GM21515 (cell line): ENCODE measurements around the gene GIT1.
A peak's percentile ranks its signal among the peaks of the same experiment; 100 is the strongest.
"Not testable (repeated sequence)": the region's sequence is repeated elsewhere in the genome, so short reads cannot be mapped to it uniquely, and the experiment has no call there.

Experiments used
- ATAC-seq: cut with Tn5 transposase; IDR thresholded peaks from one replicate; pipeline ENCODE4 v1.9.1; 2021; ENCODE audit not compliant: unreplicated experiment

Gene GIT1

GRCh38 chr17:29567554-29568330 lies 21.7 kb downstream of the GIT1 start:
- peak; percentile 34 for ATAC-seq

- peak; percentile 7 for ATAC-seq
Observed at GRCh38 chr17:29567304-29567553, 22.2 kb downstream of the GIT1 start.

DNA sequence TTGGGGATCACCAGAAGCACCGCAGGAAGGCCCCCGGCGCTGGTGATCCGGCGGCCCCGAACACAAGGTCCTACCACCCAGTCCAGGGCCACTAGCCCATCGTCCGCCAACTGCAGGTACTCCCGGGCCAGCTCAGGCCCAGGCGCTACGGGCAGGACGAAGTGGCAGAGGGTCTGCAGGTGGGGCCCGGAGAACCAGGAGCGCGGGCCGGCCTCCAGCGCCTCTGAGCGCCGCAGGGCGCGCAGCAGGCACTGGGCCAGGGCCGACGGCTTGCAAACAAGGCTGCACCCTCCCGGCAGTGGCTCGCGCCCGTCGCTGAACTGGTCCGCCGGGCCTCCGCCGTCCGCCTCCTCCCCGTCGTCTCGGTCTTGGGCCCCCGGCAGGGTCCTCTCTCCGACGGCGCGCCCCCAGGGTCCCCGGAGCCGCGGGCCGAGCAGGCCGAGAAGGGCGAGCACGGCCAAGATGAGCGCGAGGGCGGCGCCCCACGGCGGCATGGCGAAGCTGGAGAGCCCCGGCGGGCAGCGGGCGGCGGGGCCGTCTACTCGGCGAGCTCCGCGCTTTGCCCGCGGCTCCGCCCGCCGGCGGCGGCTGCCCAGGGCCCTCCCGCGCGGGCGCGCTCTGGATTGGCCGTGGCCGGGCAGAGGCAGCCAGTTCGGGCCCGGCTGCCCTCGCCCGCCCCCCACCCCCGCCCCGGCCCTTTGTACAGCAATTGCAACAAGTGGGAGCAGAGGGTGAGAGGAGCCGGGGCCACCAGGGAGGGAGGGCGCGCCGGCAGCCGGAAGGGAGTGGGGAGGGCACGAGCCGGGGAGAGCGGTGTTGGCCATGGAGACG lies 22.8 kb downstream of the GIT1 start, which contains the start of gene ABHD15:
TSS of gene ABHD15 (minus strand) at position 565 of the 831 bp plus-strand sequence. CDS start at position 494, 71 bp downstream.
- peak; percentile 15 for ATAC-seq

DNA sequence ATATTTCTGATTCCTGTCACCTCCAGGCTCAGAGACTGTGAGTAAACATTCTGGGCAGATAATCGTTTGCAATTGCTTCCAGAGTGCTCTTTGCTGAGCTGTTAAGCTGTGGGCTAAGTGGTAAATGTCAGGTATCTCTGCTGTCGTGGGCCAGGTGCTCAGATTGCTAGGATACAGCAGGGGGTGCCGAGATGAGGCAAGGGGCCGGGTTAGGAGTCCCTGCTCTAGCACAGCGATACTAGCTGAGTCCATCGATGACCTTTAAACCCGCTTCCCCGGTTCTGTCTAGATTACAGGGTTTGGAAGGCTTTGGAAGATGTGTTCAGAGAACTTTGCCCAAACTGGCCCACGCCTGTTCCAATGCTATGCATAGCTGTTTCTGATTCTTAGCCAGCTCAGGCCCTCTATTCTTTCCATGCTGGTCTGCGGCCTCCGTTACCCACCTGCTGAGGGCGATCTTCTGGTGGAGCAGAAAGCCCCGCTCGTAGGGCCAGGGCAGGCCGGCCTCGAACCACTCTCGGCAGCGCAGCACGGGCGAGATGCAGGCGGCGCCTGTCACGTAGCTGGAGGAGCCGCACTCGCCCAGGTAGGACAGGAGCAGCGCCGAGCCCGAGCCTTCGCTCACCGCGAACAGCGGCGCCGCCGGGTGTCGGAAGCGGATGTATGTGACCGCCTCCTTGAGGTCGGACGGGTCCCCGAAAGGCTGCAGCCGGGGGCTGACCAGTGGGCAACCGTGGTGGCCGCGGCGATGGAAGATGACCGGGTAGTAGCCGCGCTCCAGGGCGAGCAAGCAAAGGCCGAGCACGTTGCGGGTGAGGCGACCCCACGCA lies 23.6 kb downstream of the GIT1 start:
- no peak for ATAC-seq

GRCh38 chr17:29563816-29564215 lies 25.6 kb downstream of the GIT1 start:
- no peak for ATAC-seq

- ATAC-seq = no peak
Observed at GRCh38 chr17:29562615-29563014, 26.8 kb downstream of the GIT1 start.

GRCh38 chr17:29561554-29562517 lies 27.6 kb downstream of the GIT1 start:
- no peak for ATAC-seq

GRCh38 chr17:29560316-29560715 lies 29.1 kb downstream of the GIT1 start:
- no peak for ATAC-seq

GRCh38 chr17:29559640-29560039 lies 29.8 kb downstream of the GIT1 start:
- no peak for ATAC-seq

DNA sequence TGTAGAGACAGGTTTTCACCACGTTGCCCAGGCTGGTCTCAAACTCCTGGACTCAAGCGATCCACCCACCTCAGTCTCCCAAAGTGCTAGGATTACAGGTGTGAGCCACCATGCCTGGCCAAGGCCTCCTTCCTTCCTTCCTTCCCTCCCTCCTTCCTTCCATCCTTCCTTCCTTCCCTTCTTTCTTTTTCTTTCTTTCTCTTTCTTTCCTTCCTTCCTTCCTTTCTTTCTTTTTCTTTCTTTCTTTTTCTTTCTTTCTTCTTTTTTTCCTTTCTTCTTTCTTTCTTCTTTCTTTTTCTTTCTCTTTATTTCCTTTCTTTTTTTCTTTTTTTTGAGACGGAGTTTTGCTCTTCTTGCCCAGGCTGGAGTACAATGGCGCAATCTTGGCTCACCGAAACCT lies 31.3 kb downstream of the GIT1 start:
- not testable (repeated sequence) for ATAC-seq

- ATAC-seq = no peak
Observed at GRCh38 chr17:29557739-29558116, 31.7 kb downstream of the GIT1 start.

DNA sequence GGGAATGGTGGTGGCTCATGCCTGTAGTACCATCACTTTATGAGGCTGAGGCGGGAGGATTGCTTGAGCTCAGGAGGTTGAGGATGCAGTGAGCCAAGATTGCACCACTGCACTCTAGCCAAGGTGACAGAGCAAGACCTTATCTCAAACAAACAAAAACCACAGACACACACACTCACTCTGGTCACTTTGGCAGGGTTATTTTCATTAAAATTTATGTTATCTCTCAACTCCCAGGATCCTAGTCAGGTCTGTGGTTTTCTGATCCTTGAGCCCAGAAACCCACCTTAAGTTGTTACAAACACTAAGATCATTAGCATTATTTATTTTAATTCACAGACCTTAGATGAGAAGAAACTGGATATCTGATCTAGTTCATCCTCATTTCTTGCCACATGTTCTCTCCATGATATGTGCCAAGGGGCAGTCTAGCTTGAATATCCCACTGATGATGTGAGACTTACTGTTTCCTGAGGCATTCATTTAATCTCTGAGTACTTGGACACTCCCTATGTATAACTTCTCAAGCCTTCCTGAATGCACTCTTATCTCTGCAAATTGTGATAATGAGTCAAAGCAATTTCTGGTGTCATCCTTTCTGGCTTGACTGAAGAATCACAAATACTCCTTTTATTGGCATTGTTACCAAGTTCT lies 32.2 kb downstream of the GIT1 start:
- no peak for ATAC-seq

DNA sequence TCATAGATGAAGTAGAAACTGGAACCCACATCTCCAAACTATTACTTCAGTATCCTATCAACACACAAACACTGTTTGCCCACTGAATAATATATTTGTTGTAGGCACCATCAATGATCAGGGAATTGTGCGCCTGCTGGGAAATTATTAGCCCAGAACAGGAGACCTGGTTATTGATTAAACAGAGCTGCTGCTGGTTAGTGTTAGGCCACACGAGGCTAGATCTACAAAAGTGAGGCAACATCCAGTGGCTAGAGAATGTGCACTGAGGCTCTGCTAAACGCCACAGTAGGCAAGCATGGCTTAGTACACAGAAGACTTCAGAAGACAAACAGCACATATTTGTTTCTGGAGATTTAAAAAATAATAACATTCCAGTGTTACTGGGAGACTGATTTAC lies 33.6 kb downstream of the GIT1 start:
- no peak for ATAC-seq

GRCh38 chr17:29549177-29549923 lies 40.1 kb downstream of the GIT1 start:
- no peak for ATAC-seq

- ATAC-seq = no peak
Observed at GRCh38 chr17:29546830-29547229, 42.6 kb downstream of the GIT1 start.

GRCh38 chr17:29546085-29546484 lies 43.4 kb downstream of the GIT1 start:
- ATAC-seq = no peak

- ATAC-seq = no peak
Observed at GRCh38 chr17:29544066-29544465, 45.4 kb downstream of the GIT1 start.

DNA sequence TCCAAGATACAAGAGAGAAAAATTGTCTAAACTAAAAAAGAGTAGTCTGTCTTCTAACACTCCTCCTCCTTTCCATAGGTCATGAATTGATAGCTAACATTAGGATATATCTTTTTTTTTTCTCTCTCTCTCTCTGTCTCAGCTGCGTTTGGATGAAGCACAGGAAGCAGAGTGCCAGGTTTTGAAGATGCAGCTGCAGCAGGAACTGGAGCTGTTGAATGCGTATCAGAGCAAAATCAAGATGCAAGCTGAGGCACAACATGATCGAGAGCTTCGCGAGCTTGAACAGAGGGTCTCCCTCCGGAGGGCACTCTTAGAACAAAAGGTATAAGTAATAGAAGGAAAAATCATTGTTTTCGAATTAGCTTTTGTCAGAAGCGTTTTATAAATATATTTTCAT lies 55.5 kb downstream of the GIT1 start:
- ATAC-seq = no peak

GRCh38 chr17:29526322-29526721 lies 63.1 kb downstream of the GIT1 start:
- ATAC-seq = no peak
